NCI-H1092 (cell line): ENCODE results near the gene AP5S1.

ENCODE experiments used
- DNase-seq: peaks from one replicate; lab custom pipeline; 2025; lab: John Stamatoyannopoulos, UW

Gene AP5S1

GRCh38 chr20:3875378-3875974 is 55.1 kb downstream of the AP5S1 start:
- DNase-seq, result no peak

DNA sequence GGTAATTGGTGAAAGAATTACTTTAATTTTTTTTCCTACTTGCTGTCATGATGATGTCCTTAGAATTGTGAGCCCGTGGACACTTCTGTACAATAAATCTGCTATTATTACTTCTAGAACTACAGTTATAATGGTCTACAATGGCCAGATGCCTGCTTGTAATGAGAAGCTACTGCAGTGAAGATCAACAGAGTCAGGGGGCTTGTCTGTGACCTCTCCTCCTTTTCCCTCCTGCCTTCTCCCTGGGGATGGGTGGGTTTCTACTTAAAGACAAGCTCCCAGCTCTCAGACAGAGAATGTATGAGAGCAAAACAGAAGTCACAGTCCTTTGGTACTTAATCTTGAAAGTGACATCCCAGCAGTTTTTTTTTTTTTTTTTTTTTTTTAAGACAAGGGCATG is 55.7 kb downstream of the AP5S1 start:
- no peak for DNase-seq

GRCh38 chr20:3876676-3877075 is 56.3 kb downstream of the AP5S1 start:
- no peak for DNase-seq
